GM10266 (cell line): ENCODE measurements around the gene MXRA7.

Experiments used
- DNase-seq: peaks from one replicate; pipeline ENCODE4 v3.0.0; 2012; ENCODE audit errors: extremely low spot score
- CTCF ChIP-seq: IDR thresholded peaks from 2 replicates; pipeline ENCODE4 v1.5.1; 2012; ENCODE audit warnings: mild to moderate bottlenecking, low read depth; ENCODE audit not compliant: control insufficient read depth, insufficient read depth; ENCODE audit errors: missing control alignments

MXRA7 gene

GRCh38 chr17:76687298-76688164, 23.2 kb downstream of the MXRA7 start:
- DNase-seq = no peak
- TF ChIP-seq CTCF = no peak

- no peak for DNase-seq
- TF ChIP-seq CTCF = no peak
Measured at GRCh38 chr17:76686538-76687297, 24.0 kb downstream of the MXRA7 start.

- no peak for TF ChIP-seq CTCF
- no peak for DNase-seq
Measured at GRCh38 chr17:76685846-76686245, 24.9 kb downstream of the MXRA7 start.

GRCh38 chr17:76685366-76685765, 25.4 kb downstream of the MXRA7 start:
- no peak for DNase-seq
- TF ChIP-seq CTCF = no peak

GRCh38 chr17:76684756-76685155, 26.0 kb downstream of the MXRA7 start:
- DNase-seq = no peak
- no peak for TF ChIP-seq CTCF

GRCh38 chr17:76683921-76684745, 26.6 kb downstream of the MXRA7 start:
- TF ChIP-seq CTCF = no peak
- no peak for DNase-seq
